PC-9 (cell line): Measurements from ENCODE around the gene CFAP119.

Experiments used
- CTCF ChIP-seq: fragments of 200-600 bp; sonication (generic); conservative IDR thresholded peaks from 2 replicates; pipeline ENCODE4 v1.6.1; 2017; ENCODE audit warnings: mixed run types, antibody characterized with exemption, mild to moderate bottlenecking, moderate library complexity
- EZH2 ChIP-seq: fragments of 200-600 bp; sonication (generic); IDR thresholded peaks from 2 replicates; pipeline ENCODE4 v1.8.0; 2017; ENCODE audit warnings: antibody characterized with exemption, low read depth

- no peak for TF ChIP-seq CTCF
- no peak for TF ChIP-seq EZH2
These were observed 50.9 kb downstream of the CFAP119 start for GRCh38 chr16:30710971-30711370.
